Measurements from ENCODE around the gene TBC1D22A.

DNA sequence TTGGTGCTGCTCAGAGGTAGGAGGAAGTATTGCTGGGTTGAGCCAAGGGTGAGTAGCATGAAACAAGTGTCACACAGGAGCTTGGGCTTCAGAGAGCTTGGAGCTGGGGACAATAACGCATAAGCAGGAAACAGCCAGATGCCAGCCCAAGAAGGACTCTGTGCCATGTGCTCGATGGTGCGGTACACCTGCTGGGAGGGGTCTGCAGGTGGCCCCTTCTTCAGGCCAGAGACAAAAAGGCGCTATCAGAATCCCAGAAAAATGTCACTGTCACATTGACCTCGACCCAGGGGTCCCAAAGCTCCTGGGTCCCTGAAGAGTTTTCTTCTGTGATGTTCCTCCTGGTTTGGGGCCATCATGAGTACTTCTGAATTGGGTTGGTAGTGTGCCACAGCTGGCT is 244.4 kb downstream of the TBC1D22A start:
- TF ChIP-seq RXRA (IDR thresholded peaks at IDR 0.05) (no peak), NR2F2 (IDR thresholded peaks at IDR 0.05) (no peak), YY1 (IDR thresholded peaks at IDR 0.05) (no peak), JUND (IDR thresholded peaks at IDR 0.05) (no peak)
- TF ChIP-seq, protein P1, sequence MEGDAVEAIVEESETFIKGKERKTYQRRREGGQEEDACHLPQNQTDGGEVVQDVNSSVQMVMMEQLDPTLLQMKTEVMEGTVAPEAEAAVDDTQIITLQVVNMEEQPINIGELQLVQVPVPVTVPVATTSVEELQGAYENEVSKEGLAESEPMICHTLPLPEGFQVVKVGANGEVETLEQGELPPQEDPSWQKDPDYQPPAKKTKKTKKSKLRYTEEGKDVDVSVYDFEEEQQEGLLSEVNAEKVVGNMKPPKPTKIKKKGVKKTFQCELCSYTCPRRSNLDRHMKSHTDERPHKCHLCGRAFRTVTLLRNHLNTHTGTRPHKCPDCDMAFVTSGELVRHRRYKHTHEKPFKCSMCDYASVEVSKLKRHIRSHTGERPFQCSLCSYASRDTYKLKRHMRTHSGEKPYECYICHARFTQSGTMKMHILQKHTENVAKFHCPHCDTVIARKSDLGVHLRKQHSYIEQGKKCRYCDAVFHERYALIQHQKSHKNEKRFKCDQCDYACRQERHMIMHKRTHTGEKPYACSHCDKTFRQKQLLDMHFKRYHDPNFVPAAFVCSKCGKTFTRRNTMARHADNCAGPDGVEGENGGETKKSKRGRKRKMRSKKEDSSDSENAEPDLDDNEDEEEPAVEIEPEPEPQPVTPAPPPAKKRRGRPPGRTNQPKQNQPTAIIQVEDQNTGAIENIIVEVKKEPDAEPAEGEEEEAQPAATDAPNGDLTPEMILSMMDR (IDR thresholded peaks at IDR 0.05; ENCODE audit: low read depth, low read length, missing input control) = no peak
